CD14-positive monocyte (primary cell): Measurements from ENCODE around the gene INPP4B. TPM values are rescaled to one million over a fixed set of nuclear protein-coding genes. Genes with fewer than 3 reads are reported as not detected.

Experiments
- DNase-seq, 3 donors: peaks; one replicate each; pipeline ENCODE4 v3.0.0-alpha.2; 2011 to 2022
- H2AFZ ChIP-seq: 2 replicates; pipeline ENCODE4 v1.6.0; 2012; ENCODE audit warnings: mild to moderate bottlenecking, low read depth, low read length, inconsistent platforms; ENCODE audit not compliant: insufficient read depth, poor library complexity, severe bottlenecking
- H3K27ac ChIP-seq, 2 donors: 1 replicate in 1 of 2; 2 replicates in 1 of 2; pipeline ENCODE4 v1.5.1; 2012 to 2013; ENCODE audit warnings: low read length in 2 of 2, control low read depth in 1 of 2, inconsistent platforms in 1 of 2, low read depth in 1 of 2, mild to moderate bottlenecking in 1 of 2
- H3K27me3 ChIP-seq, 2 donors: one replicate each; pipeline versions ENCODE4 v1.6.0 to v1.6.1; 2011 to 2013; ENCODE audit warnings: low read length in 2 of 2; ENCODE audit not compliant: control insufficient read depth in 2 of 2, insufficient read depth in 2 of 2
- H3K36me3 ChIP-seq, 2 donors: replicated peaks in 1 of 2; 1 replicate in 1 of 2; 2 replicates in 1 of 2; pipeline versions ENCODE4 v1.5.1 to v1.6.1; 2012 to 2013; ENCODE audit warnings: low read length in 2 of 2, control low read depth in 1 of 2, inconsistent platforms in 1 of 2, mild to moderate bottlenecking in 1 of 2; ENCODE audit not compliant: insufficient read depth in 2 of 2, control insufficient read depth in 1 of 2
- H3K4me1 ChIP-seq, 2 donors: 1 replicate in 1 of 2; 2 replicates in 1 of 2; pipeline versions ENCODE4 v1.5.1 to v1.6.1; 2012 to 2013; ENCODE audit warnings: low read length in 2 of 2, control low read depth in 1 of 2, inconsistent platforms in 1 of 2, mild to moderate bottlenecking in 1 of 2, moderate library complexity in 1 of 2; ENCODE audit not compliant: insufficient read depth in 2 of 2, control insufficient read depth in 1 of 2
- H3K4me2 ChIP-seq: replicated peaks from 2 replicates; pipeline ENCODE3; 2012; ENCODE audit warnings: low read length, moderate library complexity, mild to moderate bottlenecking; ENCODE audit not compliant: poor library complexity, severe bottlenecking; ENCODE audit errors: extremely low read depth
- H3K4me3 ChIP-seq, 3 experiments: fragments of 200-600 bp in 1 of 3; sonication (generic) in 1 of 3; replicated peaks in 1 of 3; 1 replicate in 2 of 3; 2 replicates in 1 of 3; pipeline ENCODE4 v1.5.1; 2011 to 2013; ENCODE audit warnings: low read length in 3 of 3, mild to moderate bottlenecking in 3 of 3, control low read depth in 2 of 3, low read depth in 2 of 3, inconsistent platforms in 1 of 3, moderate library complexity in 1 of 3
- H3K79me2 ChIP-seq: 2 replicates; pipeline ENCODE4 v1.6.0; 2012; ENCODE audit warnings: mild to moderate bottlenecking, control low read depth, inconsistent platforms, low read length, moderate library complexity; ENCODE audit not compliant: insufficient read depth
- H3K9ac ChIP-seq: 2 replicates; pipeline ENCODE4 v1.6.0; 2017; ENCODE audit warnings: low read length, mild to moderate bottlenecking; ENCODE audit not compliant: insufficient read depth, poor library complexity, severe bottlenecking
- H3K9me3 ChIP-seq, 2 donors: replicated peaks in 1 of 2; 1 replicate in 1 of 2; 2 replicates in 1 of 2; pipeline versions ENCODE4 v1.5.1 to v1.6.1; 2012 to 2013; ENCODE audit warnings: low read length in 2 of 2, control low read depth in 1 of 2; ENCODE audit not compliant: control insufficient read depth in 1 of 2, insufficient read depth in 1 of 2
- H4K20me1 ChIP-seq: 2 replicates; pipeline ENCODE4 v1.6.0; 2012; ENCODE audit warnings: mild to moderate bottlenecking, low read length, control low read depth, moderate library complexity; ENCODE audit not compliant: insufficient read depth
- H3K27ac Mint-ChIP-seq, 7 donors: one replicate each; pipeline ENCODE4 v1.8.0; 2020; ENCODE audit warnings: mild to moderate bottlenecking in 7 of 7, mixed read lengths in 7 of 7, moderate library complexity in 6 of 7, inconsistent platforms in 2 of 7
- H3K27me3 Mint-ChIP-seq, 3 donors: one replicate each; pipeline ENCODE4 v1.8.0; 2021 to 2022; ENCODE audit warnings: low read depth in 3 of 3, mild to moderate bottlenecking in 3 of 3, mixed read lengths in 3 of 3, moderate library complexity in 3 of 3, inconsistent platforms in 1 of 3
- H3K36me3 Mint-ChIP-seq, 2 donors: one replicate each; pipeline ENCODE4 v1.8.0; 2020; ENCODE audit warnings: mixed read lengths in 2 of 2, inconsistent platforms in 1 of 2, mild to moderate bottlenecking in 1 of 2
- H3K4me1 Mint-ChIP-seq: one replicate; pipeline ENCODE4 v1.8.0; 2020; ENCODE audit warnings: mild to moderate bottlenecking, mixed read lengths
- H3K4me3 Mint-ChIP-seq, 2 donors: one replicate each; pipeline ENCODE4 v1.8.0; 2020; ENCODE audit warnings: mild to moderate bottlenecking in 2 of 2, mixed read lengths in 2 of 2, moderate library complexity in 1 of 2
- H3K9me3 Mint-ChIP-seq, 7 donors: one replicate each; pipeline ENCODE4 v1.8.0; 2020 to 2022; ENCODE audit warnings: mixed read lengths in 7 of 7, mild to moderate bottlenecking in 6 of 7, moderate library complexity in 6 of 7, inconsistent platforms in 2 of 7
- CTCF ChIP-seq: fragments of 200-600 bp; IDR thresholded peaks from one replicate; pipeline ENCODE4 v1.8.0; 2022; ENCODE audit warnings: antibody characterized with exemption, mild to moderate bottlenecking
- WGBS: methylation state at CpG from one replicate; pipeline ENCODE4 v1.1.5; 2013; ENCODE audit warnings: missing lambda C conversion rate; ENCODE audit not compliant: insufficient coverage; 5-methylcytosine and 5-hydroxymethylcytosine counted together
- intact Hi-C, 2 donors: fragments of 100-400 bp; cut with micrococcal nuclease; formaldehyde crosslinking; loops; one replicate each; pipeline versions ENCODE4 v1.15.0 to v1.15.1; 2023
- polyA plus RNA-seq, 3 donors: library from polyadenylated mRNA; depleted of rRNA in 1 of 3; unstranded in 2 of 3; stranded (reverse) in 1 of 3; fragments of 300-500 nt in 2 of 3; fragments of >200 nt in 1 of 3; fragmentation: Illumina TruSeq in 2 of 3; gene quantifications; 1 replicate in 2 of 3; 2 replicates in 1 of 3; pipeline ENCODE4 v1.2.3, GENCODE V29; 2012 to 2021

INPP4B gene
- polyA plus RNA-seq, 3 donors, result 0.13 to 0.38 (median 0.22) TPM

GRCh38 chr4:142406917-142407501, 439.1 kb downstream of the INPP4B start:
- TF ChIP-seq CTCF, result no peak
- no peak for DNase-seq
- H3K36me3 Mint-ChIP-seq, result no peaks in the 10 kb centered on the region
- peaks cover 18% of the 10 kb centered on the region for H3K4me1 Mint-ChIP-seq
- no peaks in the 10 kb centered on the region for H3K36me3 ChIP-seq
- H3K4me2 ChIP-seq, result no peak overlapping the region
- no peak overlapping the region for H3K4me3 ChIP-seq
- H3K9me3 ChIP-seq, result no peaks in the 10 kb centered on the region
- peaks cover 0 to 2% (median 0%) of the 10 kb centered on the region in 3 donors for H3K27me3 Mint-ChIP-seq
- peaks cover 0 to 2% (median 0%) of the 10 kb centered on the region in 7 donors for H3K9me3 Mint-ChIP-seq
- WGBS, result 80% methylated on average over 1 of the region's 7 CpGs
- H2AFZ ChIP-seq, result no peak overlapping the region
- H3K4me3 Mint-ChIP-seq, result peak overlapping the region in 1 of 2 donors; percentile 13
- H4K20me1 ChIP-seq, result no peaks in the 10 kb centered on the region
- H3K27ac ChIP-seq, result no peak overlapping the region
- no peaks in the 10 kb centered on the region for H3K79me2 ChIP-seq
- H3K9ac ChIP-seq, result no peak overlapping the region
- no peaks in the 10 kb centered on the region for H3K27me3 ChIP-seq
- H3K27ac Mint-ChIP-seq, result no peak overlapping the region
- peaks cover 14 to 17% of the 10 kb centered on the region in 2 donors for H3K4me1 ChIP-seq
- intact Hi-C loops, result no loop called here

GRCh38 chr4:142406499-142406835, 439.6 kb downstream of the INPP4B start:
- H3K79me2 ChIP-seq, result no peaks in the 10 kb centered on the region
- Mint-ChIP-seq H3K27me3 (peaks cover 0 to 2% (median 0%) of the 10 kb centered on the region in 3 donors), H3K36me3 (no peaks in the 10 kb centered on the region), H3K4me3 (no peak overlapping the region), H3K9me3 (peaks cover 0 to 2% (median 0%) of the 10 kb centered on the region in 7 donors), H3K4me1 (peaks cover 18% of the 10 kb centered on the region), H3K27ac (no peak overlapping the region)
- no peaks in the 10 kb centered on the region for H3K36me3 ChIP-seq
- H3K27me3 ChIP-seq, result no peaks in the 10 kb centered on the region
- no peaks in the 10 kb centered on the region for H3K9me3 ChIP-seq
- no peaks in the 10 kb centered on the region for H4K20me1 ChIP-seq
- no peak for DNase-seq
- no peak overlapping the region for H3K4me3 ChIP-seq
- no peak for TF ChIP-seq CTCF
- intact Hi-C loops, result no loop called here
- no peak overlapping the region for H3K9ac ChIP-seq
- WGBS, result no CpG with 5 or more reads among the region's 2 CpGs
- no peak overlapping the region for H3K27ac ChIP-seq
- H3K4me2 ChIP-seq, result no peak overlapping the region
- H3K4me1 ChIP-seq, result peaks cover 14 to 17% of the 10 kb centered on the region in 2 donors
- no peak overlapping the region for H2AFZ ChIP-seq
